Stimulated activated naive CD8-positive, alpha-beta T cell treated with anti-CD3 and anti-CD28 coated beads, Interleukin-15, amount 100 ng/mL, for 72 hours (primary cell): ENCODE results near the gene SLC25A45.
A peak's percentile ranks its signal among the peaks of the same experiment; 100 is the strongest.

Source experiments
- ATAC-seq: fragments of 150-1000 bp; cut with Tn5 transposase; 2 replicates; pipeline ENCODE4 v1.10.0; 2021; ENCODE audit warnings: mild to moderate bottlenecking, moderate library complexity
- DNase-seq, 2 donors: peaks; one replicate each; pipeline ENCODE4 v3.0.0; 2021 to 2022
- H3K27ac Mint-ChIP-seq, 2 donors: one replicate each; pipeline ENCODE4 v1.8.0; 2022; ENCODE audit warnings: mild to moderate bottlenecking in 2 of 2, mixed read lengths in 2 of 2, moderate library complexity in 2 of 2
- H3K27me3 Mint-ChIP-seq: one replicate; pipeline ENCODE4 v1.8.0; 2022; ENCODE audit warnings: mixed read lengths
- H3K4me1 Mint-ChIP-seq: one replicate; pipeline ENCODE4 v1.8.0; 2022; ENCODE audit warnings: mild to moderate bottlenecking, mixed read lengths
- H3K4me3 Mint-ChIP-seq, 2 donors: one replicate each; pipeline ENCODE4 v1.8.0; 2022; ENCODE audit warnings: mild to moderate bottlenecking in 2 of 2, mixed read lengths in 2 of 2, moderate library complexity in 1 of 2
- H3K9me3 Mint-ChIP-seq, 2 donors: one replicate each; pipeline ENCODE4 v1.8.0; 2022; ENCODE audit warnings: mixed read lengths in 2 of 2

SLC25A45 gene

DNA sequence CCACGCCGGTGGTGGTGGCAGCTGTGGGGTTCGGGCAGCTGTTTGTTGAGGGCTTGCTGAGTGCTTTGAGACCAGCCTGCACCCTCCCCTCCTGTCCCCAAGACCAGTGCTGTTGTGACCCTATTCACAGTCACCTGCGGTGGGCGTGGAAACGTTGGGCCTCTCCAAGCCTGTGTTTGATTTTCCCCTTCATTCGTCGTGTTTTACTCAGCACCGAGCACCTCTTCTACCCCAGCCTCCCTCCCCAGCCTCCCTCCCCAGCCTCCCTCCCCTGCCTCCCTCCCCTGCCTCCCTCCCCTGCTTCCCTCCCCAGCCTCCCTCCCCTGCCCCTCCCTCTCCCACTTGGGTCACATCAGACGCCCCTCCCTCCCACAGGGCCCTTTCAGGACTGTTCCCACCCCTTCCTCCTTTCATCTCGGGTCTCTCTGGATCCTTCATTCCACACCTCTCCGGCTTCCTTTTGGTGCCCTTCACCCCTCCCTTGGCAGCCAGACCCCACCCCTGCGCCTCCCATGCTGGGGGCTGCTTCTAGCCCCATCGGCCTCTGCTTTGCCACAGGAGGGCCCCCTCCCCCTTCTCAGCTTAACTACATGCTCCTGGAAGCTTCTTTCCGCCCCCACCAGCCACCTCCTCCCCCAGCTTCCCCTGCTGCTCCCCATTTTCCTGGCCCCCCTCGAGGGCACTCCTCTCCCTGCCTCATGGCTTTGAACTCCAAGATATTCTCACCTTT, 18.8 kb upstream of the SLC25A45 start:
- no peak for ATAC-seq
- H3K9me3 Mint-ChIP-seq: no peaks in the 10 kb centered on the region
- no peak for DNase-seq

GRCh38 chr11:65400307-65401072, 18.0 kb upstream of the SLC25A45 start:
- Mint-ChIP-seq H3K4me1 (peaks cover 26% of the 10 kb centered on the region), H3K4me3 (no peak overlapping the region), H3K9me3 (no peaks in the 10 kb centered on the region), H3K27me3 (no peaks in the 10 kb centered on the region), H3K27ac (peak overlapping the region in 1 of 2 donors; percentile 44)
- ATAC-seq: no peak
- no peak for DNase-seq

More for the DNA sequence above, 18.8 kb upstream of the SLC25A45 start:
- Mint-ChIP-seq H3K4me3 (no peak overlapping the region), H3K27me3 (no peaks in the 10 kb centered on the region), H3K27ac (no peak overlapping the region), H3K4me1 (peaks cover 21% of the 10 kb centered on the region)

- Mint-ChIP-seq H3K4me3 (no peak overlapping the region), H3K27me3 (no peaks in the 10 kb centered on the region), H3K4me1 (peaks cover 26% of the 10 kb centered on the region), H3K27ac (no peak overlapping the region), H3K9me3 (no peaks in the 10 kb centered on the region)
- DNase-seq (no peak), ATAC-seq (no peak)
These were observed 17.4 kb upstream of the SLC25A45 start for GRCh38 chr11:65399845-65400244.

DNA sequence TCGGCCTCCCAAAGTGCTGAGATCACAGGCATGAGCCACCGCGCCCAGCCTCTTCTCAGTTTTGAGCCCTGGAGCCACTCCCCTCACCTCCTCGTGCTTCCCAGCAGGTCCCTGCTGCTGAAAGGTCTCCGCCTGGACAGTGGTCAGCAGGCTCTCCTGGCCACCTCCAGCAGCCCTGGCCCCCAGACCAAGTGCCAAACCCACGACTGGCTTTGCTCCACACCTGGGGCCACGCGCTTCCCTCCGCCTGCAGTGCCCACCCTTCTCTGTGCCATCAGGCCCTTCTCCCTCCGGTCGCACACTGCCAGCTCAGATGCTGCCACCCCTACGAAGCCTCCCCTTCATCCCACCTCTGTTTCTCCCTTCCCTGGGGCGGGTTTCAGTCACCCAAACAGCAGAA, 16.8 kb upstream of the SLC25A45 start:
- H3K9me3 Mint-ChIP-seq: no peaks in the 10 kb centered on the region
- no peaks in the 10 kb centered on the region for H3K27me3 Mint-ChIP-seq
- no peak overlapping the region for H3K4me3 Mint-ChIP-seq
- ATAC-seq (no peak), DNase-seq (no peak)
- peaks cover 26% of the 10 kb centered on the region for H3K4me1 Mint-ChIP-seq
- H3K27ac Mint-ChIP-seq: no peak overlapping the region

- Mint-ChIP-seq H3K27me3 (no peaks in the 10 kb centered on the region), H3K9me3 (no peaks in the 10 kb centered on the region), H3K27ac (peak overlapping the region; percentile 25 to 78), H3K4me1 (peaks cover 26% of the 10 kb centered on the region), H3K4me3 (no peak overlapping the region)
- ATAC-seq (no peak), DNase-seq (no peak)
These were observed 16.0 kb upstream of the SLC25A45 start for GRCh38 chr11:65398362-65398910.

DNA sequence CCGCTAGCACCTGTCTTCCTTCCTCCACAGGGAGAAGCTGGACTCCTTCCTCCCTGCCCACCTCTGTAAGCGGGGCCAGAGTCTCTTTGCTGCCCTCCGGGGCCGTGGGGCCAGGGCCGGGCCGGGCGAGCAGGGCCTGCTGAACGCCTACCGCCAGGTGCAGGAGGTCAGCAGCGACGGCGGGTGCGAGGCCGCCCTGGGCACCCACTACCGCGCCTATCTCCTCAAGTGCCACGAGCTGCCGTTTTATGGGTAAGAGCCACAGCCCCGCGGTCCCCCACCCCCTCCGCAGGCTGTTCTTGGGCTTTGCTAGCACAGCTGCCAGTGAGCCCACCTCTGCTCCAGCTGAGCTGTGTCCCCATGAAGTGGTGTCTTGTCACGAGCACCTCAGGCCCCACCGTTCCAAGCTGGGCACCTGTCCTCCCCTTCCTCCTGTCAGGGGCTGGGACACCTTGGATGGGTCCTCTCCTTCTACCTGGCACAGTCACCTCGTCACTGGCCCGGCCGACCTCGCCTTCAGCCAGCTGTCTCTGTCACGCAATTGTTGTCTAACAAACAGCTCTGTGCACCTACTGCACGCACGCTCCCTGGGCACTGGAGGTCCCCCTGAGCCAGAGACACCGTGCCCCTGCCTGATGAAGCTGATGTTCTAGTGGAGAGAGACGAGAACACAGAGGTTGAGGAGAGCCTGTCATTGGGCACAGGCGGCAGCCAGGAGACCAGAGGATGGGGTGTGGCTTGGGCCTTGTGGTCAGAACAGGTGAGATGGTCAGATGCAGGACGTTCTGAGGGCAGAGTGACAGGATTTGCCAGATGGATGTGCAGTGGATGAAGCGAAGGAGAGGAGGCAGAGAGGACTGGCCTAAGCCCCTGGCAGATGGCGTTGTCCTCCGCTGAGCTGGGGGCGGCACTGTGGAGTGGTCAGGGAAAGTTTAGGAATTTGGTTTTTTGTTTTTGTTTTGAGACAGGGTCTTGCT, 14.6 kb upstream of the SLC25A45 start:
- DNase-seq: no peak
- H3K4me3 Mint-ChIP-seq: no peak overlapping the region

DNA sequence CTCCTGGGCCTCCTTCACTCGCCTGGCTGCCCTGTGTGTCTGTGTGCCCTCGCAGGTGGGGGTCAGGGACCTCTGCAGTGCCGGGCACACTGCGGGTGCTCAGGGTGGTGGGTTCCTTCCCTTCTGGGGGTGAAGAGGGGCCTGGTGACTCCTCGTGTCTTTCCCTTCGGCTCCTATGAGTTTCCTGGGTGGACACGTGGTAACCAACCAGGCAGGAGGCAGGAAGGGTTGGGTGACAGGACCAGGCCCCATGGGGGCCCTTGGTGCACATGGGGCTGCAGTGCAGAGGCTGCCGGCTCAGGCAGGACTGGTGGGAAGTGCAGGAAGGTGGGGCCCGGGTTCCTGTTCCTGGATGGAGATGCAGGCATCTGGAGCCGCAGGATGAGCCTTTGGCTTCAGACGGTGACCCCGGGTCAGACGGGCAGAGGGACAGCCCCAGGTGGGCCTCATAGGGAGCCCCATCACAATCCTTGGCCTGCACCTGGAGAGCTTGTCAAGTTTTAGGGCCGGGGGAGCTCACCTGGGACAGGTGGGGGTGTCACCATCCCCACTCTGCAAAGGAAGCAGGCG, 13.6 kb upstream of the SLC25A45 start:
- Mint-ChIP-seq H3K4me3 (no peak overlapping the region), H3K27me3 (no peaks in the 10 kb centered on the region), H3K4me1 (peaks cover 32% of the 10 kb centered on the region), H3K9me3 (no peaks in the 10 kb centered on the region), H3K27ac (no peak overlapping the region)
- no peak for ATAC-seq
- DNase-seq: no peak

More for the DNA sequence above, 14.6 kb upstream of the SLC25A45 start:
- peaks cover 31% of the 10 kb centered on the region for H3K4me1 Mint-ChIP-seq
- no peaks in the 10 kb centered on the region for H3K9me3 Mint-ChIP-seq
- no peak for ATAC-seq
- H3K27ac Mint-ChIP-seq: peak overlapping the region; percentile 54 to 81
- H3K27me3 Mint-ChIP-seq: no peaks in the 10 kb centered on the region

- Mint-ChIP-seq H3K9me3 (no peaks in the 10 kb centered on the region), H3K27ac (no peak overlapping the region), H3K27me3 (no peaks in the 10 kb centered on the region), H3K4me1 (peaks cover 36% of the 10 kb centered on the region), H3K4me3 (no peak overlapping the region)
- DNase-seq (no peak), ATAC-seq (no peak)
These were observed 11.7 kb upstream of the SLC25A45 start for GRCh38 chr11:65394125-65394536.

- no peak overlapping the region for H3K4me3 Mint-ChIP-seq
- no peak overlapping the region for H3K27ac Mint-ChIP-seq
- no peaks in the 10 kb centered on the region for H3K27me3 Mint-ChIP-seq
- peaks cover 42% of the 10 kb centered on the region for H3K4me1 Mint-ChIP-seq
- ATAC-seq (no peak), DNase-seq (no peak)
- no peaks in the 10 kb centered on the region for H3K9me3 Mint-ChIP-seq
These were observed 11.2 kb upstream of the SLC25A45 start for GRCh38 chr11:65393513-65394079.

DNA sequence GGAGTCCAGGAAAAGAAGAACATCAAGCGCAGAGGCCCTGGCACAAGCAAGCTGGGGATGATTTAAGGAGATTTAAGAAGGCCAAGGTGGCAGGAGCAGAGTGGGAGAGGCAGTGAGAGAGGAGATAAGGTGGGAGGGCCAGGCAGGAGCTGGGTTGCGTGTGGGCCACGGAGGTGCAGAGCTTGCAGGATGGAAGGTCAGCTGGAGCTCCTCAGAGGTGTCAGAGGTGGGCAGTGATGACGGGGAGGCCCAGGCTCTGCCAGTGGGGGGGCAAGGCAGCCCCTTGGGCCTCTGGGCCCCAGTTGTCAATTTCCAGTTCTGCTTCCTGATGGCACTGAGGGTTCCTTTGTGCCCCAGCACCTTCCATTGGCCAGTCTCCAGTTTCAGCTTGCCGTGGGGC, 10.5 kb upstream of the SLC25A45 start:
- DNase-seq: no peak
- ATAC-seq: no peak
- peaks cover 49% of the 10 kb centered on the region for H3K4me1 Mint-ChIP-seq
- H3K9me3 Mint-ChIP-seq: no peaks in the 10 kb centered on the region
- H3K27ac Mint-ChIP-seq: peak overlapping the region in 1 of 2 donors; percentile 21
- H3K27me3 Mint-ChIP-seq: no peaks in the 10 kb centered on the region
- no peak overlapping the region for H3K4me3 Mint-ChIP-seq

- ATAC-seq: no peak
- H3K4me1 Mint-ChIP-seq: peaks cover 53% of the 10 kb centered on the region
- no peak overlapping the region for H3K4me3 Mint-ChIP-seq
These were observed 9.9 kb upstream of the SLC25A45 start for GRCh38 chr11:65392186-65392829.

GRCh38 chr11:65390996-65391395, 8.6 kb upstream of the SLC25A45 start:
- peaks cover 62% of the 10 kb centered on the region for H3K4me1 Mint-ChIP-seq

More at GRCh38 chr11:65392186-65392829, 9.9 kb upstream of the SLC25A45 start:
- H3K27me3 Mint-ChIP-seq: no peaks in the 10 kb centered on the region
- no peaks in the 10 kb centered on the region for H3K9me3 Mint-ChIP-seq
- DNase-seq: no peak
- H3K27ac Mint-ChIP-seq: peak overlapping the region in 1 of 2 donors; percentile 31

DNA sequence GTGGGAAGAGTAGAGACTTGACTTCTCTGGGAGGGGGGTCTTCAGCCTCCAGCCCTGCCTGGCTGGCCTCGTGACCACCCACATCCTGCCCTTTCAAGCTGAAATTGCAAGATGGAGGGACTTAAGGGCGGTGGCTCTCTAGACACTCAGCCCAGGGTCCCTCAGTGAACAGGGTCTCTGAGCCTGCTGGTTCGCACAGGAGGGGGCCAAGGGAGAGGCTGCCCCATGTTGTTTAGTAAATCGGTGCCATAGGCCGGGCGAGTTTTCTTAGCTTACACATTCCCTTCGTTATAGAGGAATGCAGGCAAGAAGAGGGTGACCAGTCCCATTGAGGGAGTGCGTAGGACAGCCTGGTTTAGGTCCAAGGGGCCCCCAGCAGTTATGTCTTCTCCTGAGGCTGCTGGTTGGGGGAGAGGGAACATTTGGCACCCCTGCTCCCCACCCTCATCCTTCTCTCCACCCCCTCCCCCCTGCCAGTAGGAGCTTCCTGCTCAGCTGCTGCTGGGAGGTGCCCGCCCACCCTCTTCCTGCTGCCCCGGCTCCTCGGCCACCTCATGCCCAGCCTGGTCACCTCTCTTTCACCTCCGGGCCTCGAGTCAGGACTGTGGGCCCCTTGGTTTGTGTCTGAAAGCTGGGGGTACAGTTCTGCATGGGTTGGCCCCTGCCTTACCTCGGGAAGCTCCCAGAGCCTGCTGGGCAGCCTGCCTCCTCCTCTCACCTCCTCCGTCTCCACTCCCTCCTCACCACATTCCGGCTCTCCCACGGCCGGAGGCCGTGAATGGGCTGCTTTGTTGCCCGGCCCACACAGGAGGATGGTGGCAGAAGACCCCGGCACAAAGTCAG, 7.9 kb upstream of the SLC25A45 start:
- Mint-ChIP-seq H3K9me3 (no peaks in the 10 kb centered on the region), H3K27me3 (no peaks in the 10 kb centered on the region), H3K4me1 (peaks cover 67% of the 10 kb centered on the region), H3K27ac (peak overlapping the region; percentile 86 to 89), H3K4me3 (peak overlapping the region; percentile 29)
- DNase-seq: no peak
- ATAC-seq: no peak

More at GRCh38 chr11:65390996-65391395, 8.6 kb upstream of the SLC25A45 start:
- DNase-seq (no peak), ATAC-seq (no peak)
- peak overlapping the region; percentile 86 to 89 for H3K27ac Mint-ChIP-seq
- no peaks in the 10 kb centered on the region for H3K9me3 Mint-ChIP-seq
- no peaks in the 10 kb centered on the region for H3K27me3 Mint-ChIP-seq
- no peak overlapping the region for H3K4me3 Mint-ChIP-seq
